ENCODE results near the gene C22orf23. TPM values are rescaled to one million over a fixed set of nuclear protein-coding genes. Genes with fewer than 3 reads are reported as not detected.

C22orf23 gene
- total RNA-seq, 1 donor from 2014 or later, result not detected

GRCh38 chr22:37940698-37941376 lies 12.6 kb downstream of the C22orf23 start:
- H3K9me3 Mint-ChIP-seq (ENCODE audit: unreplicated experiment), result no peaks in the 10 kb centered on the region
- Histone ChIP-seq H3K4me1 (ENCODE audit: insufficient read depth, low read length) (no peaks in the 10 kb centered on the region), H3K4me3 (ENCODE audit: insufficient read depth, low read depth, low read length) (no peak overlapping the region), H3K9me3 (ENCODE audit: insufficient read depth, low read depth, low read length) (no peaks in the 10 kb centered on the region), H3K9ac (ENCODE audit: low read length) (no peak overlapping the region), H3K27ac (ENCODE audit: low read depth, low read length) (no peak overlapping the region), H3K79me2 (ENCODE audit: insufficient read depth, low read length) (no peaks in the 10 kb centered on the region), H4K20me1 (ENCODE audit: insufficient read depth, low read length) (peaks cover 29% of the 10 kb centered on the region), H3K36me3 (ENCODE audit: insufficient read depth, low read length) (peaks cover 40% of the 10 kb centered on the region), H3K4me2 (ENCODE audit: low read length) (no peak overlapping the region), H3K27me3 (ENCODE audit: insufficient read depth, low read length) (no peaks in the 10 kb centered on the region), H2AFZ (ENCODE audit: low read depth, low read length) (no peak overlapping the region)
- H3K27ac Mint-ChIP-seq (ENCODE audit: unreplicated experiment), result peak overlapping the region; percentile 24
- no peak for DNase-seq (ENCODE audit: low read depth)
- H3K4me3 Mint-ChIP-seq (ENCODE audit: unreplicated experiment), result no peak overlapping the region
- TF ChIP-seq, protein P1, sequence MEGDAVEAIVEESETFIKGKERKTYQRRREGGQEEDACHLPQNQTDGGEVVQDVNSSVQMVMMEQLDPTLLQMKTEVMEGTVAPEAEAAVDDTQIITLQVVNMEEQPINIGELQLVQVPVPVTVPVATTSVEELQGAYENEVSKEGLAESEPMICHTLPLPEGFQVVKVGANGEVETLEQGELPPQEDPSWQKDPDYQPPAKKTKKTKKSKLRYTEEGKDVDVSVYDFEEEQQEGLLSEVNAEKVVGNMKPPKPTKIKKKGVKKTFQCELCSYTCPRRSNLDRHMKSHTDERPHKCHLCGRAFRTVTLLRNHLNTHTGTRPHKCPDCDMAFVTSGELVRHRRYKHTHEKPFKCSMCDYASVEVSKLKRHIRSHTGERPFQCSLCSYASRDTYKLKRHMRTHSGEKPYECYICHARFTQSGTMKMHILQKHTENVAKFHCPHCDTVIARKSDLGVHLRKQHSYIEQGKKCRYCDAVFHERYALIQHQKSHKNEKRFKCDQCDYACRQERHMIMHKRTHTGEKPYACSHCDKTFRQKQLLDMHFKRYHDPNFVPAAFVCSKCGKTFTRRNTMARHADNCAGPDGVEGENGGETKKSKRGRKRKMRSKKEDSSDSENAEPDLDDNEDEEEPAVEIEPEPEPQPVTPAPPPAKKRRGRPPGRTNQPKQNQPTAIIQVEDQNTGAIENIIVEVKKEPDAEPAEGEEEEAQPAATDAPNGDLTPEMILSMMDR (IDR thresholded peaks at IDR 0.05; ENCODE audit: insufficient read depth, low read depth, low read length), result no peak
- no peaks in the 10 kb centered on the region for H3K27me3 Mint-ChIP-seq (ENCODE audit: low read depth, unreplicated experiment)
- H3K4me1 Mint-ChIP-seq (ENCODE audit: low read depth, unreplicated experiment), result no peaks in the 10 kb centered on the region
- H3K36me3 Mint-ChIP-seq (ENCODE audit: low read depth, unreplicated experiment), result peaks cover 27% of the 10 kb centered on the region
- FAIRE-seq, result no peak

- Mint-ChIP-seq H3K36me3 (ENCODE audit: low read depth, unreplicated experiment) (peaks cover 21% of the 10 kb centered on the region), H3K27ac (ENCODE audit: unreplicated experiment) (peak overlapping the region; percentile 88), H3K27me3 (ENCODE audit: low read depth, unreplicated experiment) (no peaks in the 10 kb centered on the region), H3K4me1 (ENCODE audit: low read depth, unreplicated experiment) (peaks cover 21% of the 10 kb centered on the region), H3K4me3 (ENCODE audit: unreplicated experiment) (peak overlapping the region; percentile 27), H3K9me3 (ENCODE audit: unreplicated experiment) (no peaks in the 10 kb centered on the region)
- H3K9me3 ChIP-seq (ENCODE audit: insufficient read depth, low read depth, low read length), result no peaks in the 10 kb centered on the region
- H3K36me3 ChIP-seq (ENCODE audit: insufficient read depth, low read length), result peaks cover 16% of the 10 kb centered on the region
- H3K79me2 ChIP-seq (ENCODE audit: insufficient read depth, low read length), result peaks cover 13% of the 10 kb centered on the region
- no peak overlapping the region for H2AFZ ChIP-seq (ENCODE audit: low read depth, low read length)
- H3K27me3 ChIP-seq (ENCODE audit: insufficient read depth, low read length), result no peaks in the 10 kb centered on the region
- H4K20me1 ChIP-seq (ENCODE audit: insufficient read depth, low read length), result peaks cover 62% of the 10 kb centered on the region
- TF ChIP-seq, protein P1 (IDR thresholded peaks at IDR 0.05; ENCODE audit: insufficient read depth, low read depth, low read length), result peak; percentile 88
- no peak for TF ChIP-seq EZH2 (IDR thresholded peaks at IDR 0.05; ENCODE audit: insufficient read depth, low read length)
- H3K9ac ChIP-seq (ENCODE audit: low read length), result peak overlapping the region; percentile 38
- H3K4me1 ChIP-seq (ENCODE audit: insufficient read depth, low read length), result peaks cover 20% of the 10 kb centered on the region
- no peak overlapping the region for H3K4me3 ChIP-seq (ENCODE audit: insufficient read depth, low read depth, low read length)
- H3K4me2 ChIP-seq (ENCODE audit: low read length), result peak overlapping the region; percentile 65
- peak; percentile 78 for DNase-seq (ENCODE audit: low read depth)
- peak; percentile 54 for FAIRE-seq
- peak overlapping the region; percentile 60 for H3K27ac ChIP-seq (ENCODE audit: low read depth, low read length)
Observed at GRCh38 chr22:37933711-37934376, 19.6 kb downstream of the C22orf23 start.

All from astrocyte (in vitro differentiated cells and primary cell).